Neural progenitor cell (in vitro differentiated cells): Measurements from ENCODE around the gene CNIH2. TPM values are rescaled to one million over a fixed set of nuclear protein-coding genes. Genes with fewer than 3 reads are reported as not detected.

Experiments used
- DNase-seq: peaks from one replicate; pipeline ENCODE4 v3.0.0-alpha.2; 2016; ENCODE audit warnings: low spot score
- H2AFZ ChIP-seq: fragments of 200-600 bp; sonication (generic); replicated peaks from 2 replicates; pipeline ENCODE4 v1.6.1; 2016; ENCODE audit warnings: antibody characterized with exemption
- H3F3A ChIP-seq: fragments of 200-600 bp; sonication (generic); 2 replicates; pipeline ENCODE4 v1.6.1; 2016; ENCODE audit warnings: antibody characterized with exemption, low read depth
- H3K27ac ChIP-seq: fragments of 200-600 bp; sonication (generic); 2 replicates; pipeline ENCODE4 v1.5.1; 2016; ENCODE audit warnings: mild to moderate bottlenecking
- H3K27me3 ChIP-seq: fragments of 200-600 bp; sonication (generic); 2 replicates; pipeline ENCODE4 v1.6.1; 2016; ENCODE audit warnings: mild to moderate bottlenecking, moderate library complexity
- H3K36me3 ChIP-seq: fragments of 200-600 bp; sonication (generic); 2 replicates; pipeline ENCODE4 v1.5.1; 2016
- H3K4me1 ChIP-seq: fragments of 200-600 bp; sonication (generic); 2 replicates; pipeline ENCODE4 v1.6.1; 2016; ENCODE audit warnings: mixed run types
- H3K4me2 ChIP-seq: fragments of 200-600 bp; sonication (generic); 2 replicates; pipeline ENCODE4 v1.6.1; 2016
- H3K4me3 ChIP-seq: fragments of 200-600 bp; sonication (generic); 2 replicates; pipeline ENCODE4 v1.5.1; 2016
- H3K79me2 ChIP-seq: fragments of 200-600 bp; sonication (generic); 2 replicates; pipeline ENCODE4 v1.6.1; 2016; ENCODE audit warnings: low read depth
- H3K9ac ChIP-seq: fragments of 200-600 bp; sonication (generic); 2 replicates; pipeline ENCODE4 v1.6.1; 2016
- H3K9me3 ChIP-seq: fragments of 200-600 bp; sonication (generic); 2 replicates; pipeline ENCODE4 v1.5.1; 2016; ENCODE audit warnings: low read depth
- H4K20me1 ChIP-seq: fragments of 200-600 bp; sonication (generic); 2 replicates; pipeline ENCODE4 v1.6.1; 2016; ENCODE audit warnings: low read depth
- H3K27ac Mint-ChIP-seq: 3 replicates; pipeline ENCODE4 v1.8.0; 2021; ENCODE audit warnings: mixed read lengths
- H3K27me3 Mint-ChIP-seq: 2 replicates; pipeline ENCODE4 v1.8.0; 2022; ENCODE audit warnings: low read depth, mild to moderate bottlenecking, inconsistent platforms, moderate library complexity, mixed read lengths; ENCODE audit not compliant: insufficient read depth
- H3K36me3 Mint-ChIP-seq: 3 replicates; pipeline ENCODE4 v1.8.0; 2021; ENCODE audit warnings: mixed read lengths
- H3K4me1 Mint-ChIP-seq: 3 replicates; pipeline ENCODE4 v1.8.0; 2021; ENCODE audit warnings: mixed read lengths
- H3K4me3 Mint-ChIP-seq: 3 replicates; pipeline ENCODE4 v1.8.0; 2021; ENCODE audit warnings: mild to moderate bottlenecking, moderate library complexity, mixed read lengths
- H3K9me3 Mint-ChIP-seq: 3 replicates; pipeline ENCODE4 v1.8.0; 2020; ENCODE audit warnings: mixed read lengths
- EZH2 ChIP-seq: fragments of 200-600 bp; sonication (generic); IDR thresholded peaks from 2 replicates; pipeline ENCODE4 v1.6.1; 2017; ENCODE audit warnings: antibody characterized with exemption, mild to moderate bottlenecking, moderate library complexity
- EZH2phosphoT487 ChIP-seq: fragments of 200-600 bp; sonication (generic); IDR thresholded peaks from 2 replicates; pipeline ENCODE4 v1.6.1; 2017; ENCODE audit warnings: antibody characterized with exemption
- total RNA-seq: library from RNA; depleted of rRNA; stranded (reverse); fragments of >200 nt; gene quantifications from 2 replicates; pipeline ENCODE4 v1.2.3, GENCODE V29; 2015; ENCODE audit warnings: low replicate concordance
- TF ChIP-seq, protein P1 (sequence below): fragments of 200-600 bp; sonication (generic); IDR thresholded peaks from 2 replicates; pipeline ENCODE4 v1.5.1; 2017; ENCODE audit warnings: antibody characterized with exemption, mild to moderate bottlenecking

CNIH2 gene
- total RNA-seq, 1 donor from 2014 or later: 5.7 TPM

DNA sequence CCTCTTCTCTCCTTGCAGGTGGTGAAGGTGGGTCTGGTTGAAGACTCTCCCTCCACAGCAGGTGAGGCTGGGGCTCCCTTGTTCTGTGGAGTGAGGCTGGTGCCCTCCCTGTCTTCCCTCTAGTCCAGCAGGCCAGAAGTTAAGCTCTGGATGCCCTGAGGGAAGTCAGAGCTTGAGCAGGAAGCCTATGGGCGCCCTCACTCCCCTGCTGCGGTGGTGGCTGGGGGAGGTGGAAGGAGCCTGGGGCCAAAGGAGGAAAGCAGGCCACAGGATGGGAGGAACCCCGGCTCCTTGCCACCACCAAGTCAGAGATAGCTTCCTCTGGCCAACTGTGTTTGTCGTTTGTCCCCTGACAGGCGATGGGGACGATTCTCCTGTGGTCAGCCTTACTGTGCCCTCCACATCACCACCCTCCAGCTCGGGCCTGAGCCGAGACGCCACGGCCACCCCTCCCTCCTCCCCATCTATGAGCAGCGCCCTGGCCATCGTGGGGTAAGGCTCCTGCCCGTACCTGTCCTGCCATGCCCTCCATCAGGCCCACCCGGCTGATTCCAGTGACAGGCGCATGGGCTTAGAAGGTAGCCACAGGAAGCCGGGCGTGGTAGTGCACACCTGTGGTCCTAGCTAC is 39.1 kb upstream of the CNIH2 start:
- Mint-ChIP-seq H3K4me3 (no peak overlapping the region), H3K4me1 (peaks cover 5% of the 10 kb centered on the region), H3K27ac (no peak overlapping the region), H3K27me3 (peaks cover 7% of the 10 kb centered on the region), H3K9me3 (no peaks in the 10 kb centered on the region), H3K36me3 (peaks cover 18% of the 10 kb centered on the region)
- TF ChIP-seq EZH2phosphoT487 (no peak), EZH2 (no peak)
- TF ChIP-seq, protein P1, sequence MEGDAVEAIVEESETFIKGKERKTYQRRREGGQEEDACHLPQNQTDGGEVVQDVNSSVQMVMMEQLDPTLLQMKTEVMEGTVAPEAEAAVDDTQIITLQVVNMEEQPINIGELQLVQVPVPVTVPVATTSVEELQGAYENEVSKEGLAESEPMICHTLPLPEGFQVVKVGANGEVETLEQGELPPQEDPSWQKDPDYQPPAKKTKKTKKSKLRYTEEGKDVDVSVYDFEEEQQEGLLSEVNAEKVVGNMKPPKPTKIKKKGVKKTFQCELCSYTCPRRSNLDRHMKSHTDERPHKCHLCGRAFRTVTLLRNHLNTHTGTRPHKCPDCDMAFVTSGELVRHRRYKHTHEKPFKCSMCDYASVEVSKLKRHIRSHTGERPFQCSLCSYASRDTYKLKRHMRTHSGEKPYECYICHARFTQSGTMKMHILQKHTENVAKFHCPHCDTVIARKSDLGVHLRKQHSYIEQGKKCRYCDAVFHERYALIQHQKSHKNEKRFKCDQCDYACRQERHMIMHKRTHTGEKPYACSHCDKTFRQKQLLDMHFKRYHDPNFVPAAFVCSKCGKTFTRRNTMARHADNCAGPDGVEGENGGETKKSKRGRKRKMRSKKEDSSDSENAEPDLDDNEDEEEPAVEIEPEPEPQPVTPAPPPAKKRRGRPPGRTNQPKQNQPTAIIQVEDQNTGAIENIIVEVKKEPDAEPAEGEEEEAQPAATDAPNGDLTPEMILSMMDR: no peak
- no peak overlapping the region for H3K4me3 ChIP-seq
- H3K79me2 ChIP-seq: no peaks in the 10 kb centered on the region
- no peaks in the 10 kb centered on the region for H3F3A ChIP-seq
- no peak overlapping the region for H3K9ac ChIP-seq
- no peaks in the 10 kb centered on the region for H3K36me3 ChIP-seq
- no peaks in the 10 kb centered on the region for H4K20me1 ChIP-seq
- no peak for DNase-seq
- H2AFZ ChIP-seq: no peak overlapping the region
- no peak overlapping the region for H3K4me2 ChIP-seq
- no peak overlapping the region for H3K27ac ChIP-seq
- no peaks in the 10 kb centered on the region for H3K4me1 ChIP-seq
- H3K9me3 ChIP-seq: no peaks in the 10 kb centered on the region
- no peaks in the 10 kb centered on the region for H3K27me3 ChIP-seq

DNA sequence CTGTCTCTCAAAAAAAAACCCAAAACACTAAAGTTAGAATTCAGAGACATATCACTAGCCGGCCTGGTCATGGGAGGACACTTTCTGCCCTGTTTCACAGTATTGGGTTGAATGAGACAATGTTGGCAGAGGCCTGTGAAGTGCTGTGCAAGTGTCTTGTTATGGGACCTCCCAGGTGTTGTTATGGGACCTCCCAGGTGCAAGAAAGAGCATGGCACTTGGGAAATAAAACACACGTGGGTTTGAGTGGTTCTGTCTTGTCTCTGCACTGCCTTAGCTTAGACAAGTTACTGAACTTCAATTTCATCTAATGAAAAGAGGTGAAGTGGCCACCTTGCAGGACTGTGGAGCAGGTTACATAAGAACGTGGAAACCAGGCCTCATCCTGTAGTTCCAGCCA is 38.5 kb upstream of the CNIH2 start:
- no peak overlapping the region for H3K4me3 Mint-ChIP-seq
- no peak overlapping the region for H3K27ac Mint-ChIP-seq
- no peaks in the 10 kb centered on the region for H3K79me2 ChIP-seq
- H2AFZ ChIP-seq: no peak overlapping the region
- H3F3A ChIP-seq: no peaks in the 10 kb centered on the region
- H3K9me3 ChIP-seq: no peaks in the 10 kb centered on the region
- H3K9me3 Mint-ChIP-seq: no peaks in the 10 kb centered on the region
- no peaks in the 10 kb centered on the region for H3K27me3 ChIP-seq
- H3K27me3 Mint-ChIP-seq: peaks cover 10% of the 10 kb centered on the region
- no peaks in the 10 kb centered on the region for H3K36me3 ChIP-seq
- no peaks in the 10 kb centered on the region for H3K4me1 ChIP-seq
- no peak for DNase-seq
- peak overlapping the region; percentile 27 for H3K9ac ChIP-seq
- no peak overlapping the region for H3K27ac ChIP-seq
- TF ChIP-seq, protein P1: no peak
- TF ChIP-seq EZH2phosphoT487: no peak
- no peak for TF ChIP-seq EZH2
- H4K20me1 ChIP-seq: no peaks in the 10 kb centered on the region
- peaks cover 7% of the 10 kb centered on the region for H3K4me1 Mint-ChIP-seq
- no peak overlapping the region for H3K4me2 ChIP-seq
- H3K36me3 Mint-ChIP-seq: peaks cover 15% of the 10 kb centered on the region
- no peak overlapping the region for H3K4me3 ChIP-seq

DNA sequence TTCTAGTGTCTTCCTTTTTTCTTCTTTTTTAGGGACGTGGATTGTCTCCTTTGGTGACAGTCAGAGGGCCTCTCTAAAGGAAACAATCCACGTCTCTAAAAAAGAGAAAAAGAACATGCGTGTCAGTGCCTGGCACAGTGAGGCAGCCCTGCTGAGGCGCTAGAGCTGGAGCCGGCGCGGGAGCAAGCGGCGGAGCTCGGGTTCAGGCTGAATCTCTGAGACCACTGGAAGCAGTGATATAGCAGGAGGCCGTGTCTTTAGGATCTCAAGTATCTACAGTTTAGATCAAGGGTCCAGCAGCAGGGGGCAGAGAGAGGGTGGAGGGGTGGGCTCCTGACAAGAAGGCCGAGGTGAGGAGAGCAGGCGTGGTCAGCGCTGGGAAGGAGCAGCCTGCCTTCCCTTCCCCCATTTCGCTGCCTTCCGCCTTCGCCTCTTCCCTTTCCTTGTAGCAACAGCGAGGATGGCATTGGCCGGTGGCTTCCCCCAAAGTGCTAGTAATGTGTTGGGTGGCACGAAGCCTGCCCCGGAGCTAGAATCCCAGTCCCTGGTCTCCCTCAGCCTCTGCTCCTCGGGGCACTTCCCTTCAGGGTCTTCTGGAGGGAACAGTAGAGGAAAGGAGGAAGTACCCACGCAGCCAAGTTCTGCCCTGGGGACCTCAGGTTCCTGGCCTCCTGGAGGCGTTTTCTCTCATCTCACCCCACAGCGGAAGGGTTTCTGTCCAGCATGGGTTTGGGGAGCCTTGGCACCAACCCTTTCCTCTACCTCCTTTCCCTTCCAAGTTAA is 37.8 kb upstream of the CNIH2 start:
- Histone ChIP-seq H3K9me3 (no peaks in the 10 kb centered on the region), H3K9ac (peak overlapping the region; percentile 27), H3K36me3 (no peaks in the 10 kb centered on the region), H3K27ac (no peak overlapping the region), H3F3A (no peaks in the 10 kb centered on the region), H2AFZ (no peak overlapping the region), H4K20me1 (no peaks in the 10 kb centered on the region), H3K4me3 (no peak overlapping the region), H3K4me1 (no peaks in the 10 kb centered on the region), H3K4me2 (no peak overlapping the region), H3K79me2 (no peaks in the 10 kb centered on the region), H3K27me3 (no peaks in the 10 kb centered on the region)
- H3K9me3 Mint-ChIP-seq: no peaks in the 10 kb centered on the region
- no peak for DNase-seq
- H3K27ac Mint-ChIP-seq: no peak overlapping the region
- peaks cover 7% of the 10 kb centered on the region for H3K4me1 Mint-ChIP-seq
- H3K36me3 Mint-ChIP-seq: peaks cover 15% of the 10 kb centered on the region
- TF ChIP-seq EZH2 (no peak), EZH2phosphoT487 (no peak)
- TF ChIP-seq, protein P1: no peak
- H3K4me3 Mint-ChIP-seq: no peak overlapping the region
- peaks cover 11% of the 10 kb centered on the region for H3K27me3 Mint-ChIP-seq
